Activated naive CD8-positive, alpha-beta T cell treated with anti-CD3 and anti-CD28 coated beads, Interleukin-2, amount 10 ng/mL, durations not matched to agents 7 days and 5 days (primary cell): ENCODE results near the gene VANGL2. TPM values are rescaled to one million over a fixed set of nuclear protein-coding genes. Genes with fewer than 3 reads are reported as not detected.

ENCODE experiments used
- ATAC-seq: fragments of 150-1000 bp; cut with Tn5 transposase; one replicate; pipeline ENCODE4 v1.10.0; 2021; ENCODE audit warnings: low read depth, moderate library complexity
- POLR2A ChIA-PET: fragments of 350-600 bp; sonication (Branson Sonifier 250); formaldehyde crosslinking; loops from one replicate; lab custom pipeline; 2021; ENCODE audit warnings: antibody characterized with exemption; lab: Charles Lee
- DNase-seq: peaks from one replicate; pipeline ENCODE4 v3.0.0; 2021
- H3K27ac Mint-ChIP-seq: one replicate; pipeline ENCODE4 v1.8.0; 2022; ENCODE audit warnings: mild to moderate bottlenecking, mixed read lengths
- H3K27me3 Mint-ChIP-seq: one replicate; pipeline ENCODE4 v1.8.0; 2022; ENCODE audit warnings: mild to moderate bottlenecking, moderate library complexity, mixed read lengths
- H3K36me3 Mint-ChIP-seq: one replicate; pipeline ENCODE4 v1.8.0; 2021; ENCODE audit warnings: mild to moderate bottlenecking, mixed read lengths
- H3K4me1 Mint-ChIP-seq: one replicate; pipeline ENCODE4 v1.8.0; 2021; ENCODE audit warnings: mixed read lengths
- H3K4me3 Mint-ChIP-seq: one replicate; pipeline ENCODE4 v1.8.0; 2022; ENCODE audit warnings: mild to moderate bottlenecking, moderate library complexity, mixed read lengths
- H3K9me3 Mint-ChIP-seq: one replicate; pipeline ENCODE4 v1.8.0; 2021; ENCODE audit warnings: mixed read lengths
- total RNA-seq, 2 experiments: library from RNA; stranded (reverse); gene quantifications; one replicate each; pipeline ENCODE4 v1.2.3, GENCODE V29; 2021

The VANGL2 gene
- total RNA-seq, 2 experiments from 2014 or later = 0.06 to 0.34 TPM

GRCh38 chr1:160403244-160403643 is 2.9 kb downstream of the VANGL2 start:
- POLR2A ChIA-PET = no interaction called here
- H3K9me3 Mint-ChIP-seq = no peaks in the 10 kb centered on the region
- ATAC-seq (no peak), DNase-seq (no peak)
- H3K36me3 Mint-ChIP-seq = no peaks in the 10 kb centered on the region
- no peak overlapping the region for H3K27ac Mint-ChIP-seq
- H3K4me3 Mint-ChIP-seq = no peak overlapping the region
- peaks cover 2% of the 10 kb centered on the region for H3K4me1 Mint-ChIP-seq
- peaks cover 31% of the 10 kb centered on the region for H3K27me3 Mint-ChIP-seq

DNA sequence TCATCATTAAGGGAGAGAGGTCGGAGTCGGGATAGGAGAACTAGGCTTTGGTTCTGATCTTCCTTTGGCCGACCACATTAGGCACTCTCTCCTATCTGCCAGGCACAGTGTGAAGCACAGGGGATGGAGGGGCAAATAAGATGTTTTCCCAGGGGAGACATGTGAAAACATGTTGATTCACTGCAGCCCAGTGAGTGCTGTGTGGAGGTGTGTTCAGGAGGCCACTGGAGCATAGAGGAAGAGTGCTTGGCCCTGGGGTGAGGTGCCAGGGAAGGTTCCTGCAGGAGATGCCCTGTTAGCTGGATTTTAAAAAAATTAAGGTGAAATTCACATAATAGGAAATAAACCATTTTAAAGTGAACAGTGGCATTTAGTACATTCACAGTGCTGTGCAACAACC is 3.7 kb downstream of the VANGL2 start:
- Mint-ChIP-seq H3K4me3 (no peak overlapping the region), H3K27me3 (peaks cover 31% of the 10 kb centered on the region), H3K27ac (no peak overlapping the region), H3K36me3 (no peaks in the 10 kb centered on the region), H3K9me3 (no peaks in the 10 kb centered on the region), H3K4me1 (peaks cover 2% of the 10 kb centered on the region)
- POLR2A ChIA-PET = no interaction called here
- DNase-seq = no peak
- no peak for ATAC-seq

- no peak overlapping the region for H3K27ac Mint-ChIP-seq
- ATAC-seq (no peak), DNase-seq (no peak)
- no peaks in the 10 kb centered on the region for H3K36me3 Mint-ChIP-seq
- no peaks in the 10 kb centered on the region for H3K9me3 Mint-ChIP-seq
- POLR2A ChIA-PET = no interaction called here
- no peak overlapping the region for H3K4me3 Mint-ChIP-seq
- peaks cover 31% of the 10 kb centered on the region for H3K27me3 Mint-ChIP-seq
- H3K4me1 Mint-ChIP-seq = peaks cover 2% of the 10 kb centered on the region
Observed at GRCh38 chr1:160405331-160405877, 5.0 kb downstream of the VANGL2 start.

DNA sequence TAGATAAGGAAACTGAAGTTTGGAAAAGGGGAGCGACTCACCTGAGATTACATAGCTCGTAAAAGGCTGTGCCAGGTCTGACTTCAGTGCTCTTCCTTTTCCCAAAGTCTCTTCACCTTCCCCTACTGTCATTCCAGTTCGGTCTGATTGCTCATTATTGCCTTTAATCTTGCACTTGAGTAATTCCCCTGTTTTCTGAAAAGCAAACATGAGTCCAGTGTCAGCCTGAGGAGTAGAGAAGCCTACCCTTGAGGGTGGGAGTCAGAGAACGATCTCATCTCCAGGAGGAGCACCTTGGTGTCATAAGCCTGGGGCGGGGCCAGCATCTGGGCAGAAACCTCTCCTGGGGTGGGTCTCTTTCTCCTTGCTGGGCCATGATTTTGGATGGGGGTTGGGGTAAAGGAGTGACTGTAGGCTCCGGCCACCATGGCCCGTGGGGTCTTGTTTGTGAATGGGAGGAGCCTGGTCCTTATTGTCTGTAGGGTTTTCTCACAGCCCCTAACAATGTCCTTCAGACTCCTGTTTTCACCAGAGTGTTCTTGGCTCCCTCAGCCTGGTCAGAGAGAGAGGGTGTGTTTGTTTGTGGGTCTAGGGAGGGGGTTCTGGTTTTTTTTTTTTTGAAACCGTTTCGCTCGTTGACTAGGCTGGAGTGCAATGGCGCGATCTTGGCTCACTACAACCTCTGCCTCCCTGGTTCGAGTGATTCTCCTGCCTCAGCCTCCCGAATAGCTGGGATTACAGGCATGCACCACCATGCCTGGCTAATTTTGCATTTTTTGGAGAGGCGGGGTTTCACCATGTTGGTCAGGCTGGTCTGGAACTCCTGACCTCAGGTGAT is 6.0 kb downstream of the VANGL2 start:
- no peak overlapping the region for H3K4me3 Mint-ChIP-seq
- no peak overlapping the region for H3K27ac Mint-ChIP-seq
- no peaks in the 10 kb centered on the region for H3K9me3 Mint-ChIP-seq
- peaks cover 2% of the 10 kb centered on the region for H3K4me1 Mint-ChIP-seq
- no peak for DNase-seq
- ATAC-seq = no peak
- POLR2A ChIA-PET = no interaction called here
- H3K27me3 Mint-ChIP-seq = peaks cover 27% of the 10 kb centered on the region
- H3K36me3 Mint-ChIP-seq = no peaks in the 10 kb centered on the region

- DNase-seq (no peak), ATAC-seq (no peak)
- no peaks in the 10 kb centered on the region for H3K36me3 Mint-ChIP-seq
- no peaks in the 10 kb centered on the region for H3K9me3 Mint-ChIP-seq
- H3K27ac Mint-ChIP-seq = no peak overlapping the region
- POLR2A ChIA-PET = interaction anchor here (1.3 kb wide), 1 partner anchor 10 kb away, joined by 4 read pairs; no protein-coding TSS in a partner anchor
- H3K4me3 Mint-ChIP-seq = no peak overlapping the region
- H3K4me1 Mint-ChIP-seq = no peaks in the 10 kb centered on the region
- H3K27me3 Mint-ChIP-seq = peaks cover 12% of the 10 kb centered on the region
Observed at GRCh38 chr1:160407839-160408801, 7.8 kb downstream of the VANGL2 start.

- H3K36me3 Mint-ChIP-seq = no peaks in the 10 kb centered on the region
- no peak overlapping the region for H3K27ac Mint-ChIP-seq
- H3K27me3 Mint-ChIP-seq = peaks cover 10% of the 10 kb centered on the region
- no peak for ATAC-seq
- H3K4me3 Mint-ChIP-seq = no peak overlapping the region
- no peaks in the 10 kb centered on the region for H3K4me1 Mint-ChIP-seq
- POLR2A ChIA-PET = interaction anchor here (1.3 kb wide), 1 partner anchor 9 kb away, joined by 4 read pairs; no protein-coding TSS in a partner anchor
- DNase-seq = no peak
- H3K9me3 Mint-ChIP-seq = no peaks in the 10 kb centered on the region
Observed at GRCh38 chr1:160408864-160409263, 8.5 kb downstream of the VANGL2 start.

GRCh38 chr1:160409486-160409885 is 9.1 kb downstream of the VANGL2 start:
- Mint-ChIP-seq H3K27ac (no peak overlapping the region), H3K9me3 (no peaks in the 10 kb centered on the region), H3K4me3 (no peak overlapping the region), H3K36me3 (no peaks in the 10 kb centered on the region), H3K4me1 (no peaks in the 10 kb centered on the region), H3K27me3 (peaks cover 3% of the 10 kb centered on the region)
- ATAC-seq (no peak), DNase-seq (no peak)
- POLR2A ChIA-PET = no interaction called here

GRCh38 chr1:160410406-160411005 is 10.1 kb downstream of the VANGL2 start:
- Mint-ChIP-seq H3K36me3 (no peaks in the 10 kb centered on the region), H3K4me3 (no peak overlapping the region), H3K27ac (no peak overlapping the region), H3K27me3 (peaks cover 3% of the 10 kb centered on the region), H3K4me1 (peaks cover 2% of the 10 kb centered on the region), H3K9me3 (no peaks in the 10 kb centered on the region)
- ATAC-seq = no peak
- POLR2A ChIA-PET = no interaction called here
- DNase-seq = no peak

- H3K27ac Mint-ChIP-seq = no peak overlapping the region
- no peak for DNase-seq
- POLR2A ChIA-PET = no interaction called here
Observed at GRCh38 chr1:160411271-160412027, 11.1 kb downstream of the VANGL2 start.

DNA sequence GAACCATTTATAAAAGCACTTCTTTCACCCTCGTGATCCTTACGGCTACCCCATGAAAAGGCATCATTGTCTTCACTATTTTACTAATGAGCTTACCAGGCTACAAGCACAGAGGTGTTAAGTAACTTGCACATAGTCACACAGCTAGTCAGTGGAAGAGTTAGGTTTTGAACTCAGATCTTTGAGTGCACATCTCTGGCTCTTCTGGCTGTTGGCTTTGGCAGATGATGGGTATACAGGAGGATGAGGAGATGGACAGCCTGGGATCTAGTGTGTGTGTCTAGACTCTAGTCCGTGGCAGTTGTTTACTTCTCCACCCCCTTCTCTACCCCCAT is 11.6 kb downstream of the VANGL2 start:
- peaks cover 3% of the 10 kb centered on the region for H3K27me3 Mint-ChIP-seq
- ATAC-seq = no peak
- DNase-seq = no peak
- no peaks in the 10 kb centered on the region for H3K36me3 Mint-ChIP-seq
- H3K9me3 Mint-ChIP-seq = no peaks in the 10 kb centered on the region
- no peak overlapping the region for H3K4me3 Mint-ChIP-seq
- POLR2A ChIA-PET = no interaction called here
- no peak overlapping the region for H3K27ac Mint-ChIP-seq
- peaks cover 2% of the 10 kb centered on the region for H3K4me1 Mint-ChIP-seq

More at GRCh38 chr1:160411271-160412027, 11.1 kb downstream of the VANGL2 start:
- Mint-ChIP-seq H3K9me3 (no peaks in the 10 kb centered on the region), H3K27me3 (peaks cover 3% of the 10 kb centered on the region), H3K36me3 (no peaks in the 10 kb centered on the region), H3K4me3 (no peak overlapping the region), H3K4me1 (peaks cover 2% of the 10 kb centered on the region)
- no peak for ATAC-seq

GRCh38 chr1:160413716-160414115 is 13.4 kb downstream of the VANGL2 start:
- H3K4me3 Mint-ChIP-seq = no peak overlapping the region
- POLR2A ChIA-PET = no interaction called here
- H3K27me3 Mint-ChIP-seq = peaks cover 3% of the 10 kb centered on the region
- H3K27ac Mint-ChIP-seq = no peak overlapping the region
- no peak for DNase-seq
- no peak for ATAC-seq
- no peaks in the 10 kb centered on the region for H3K36me3 Mint-ChIP-seq
- peaks cover 2% of the 10 kb centered on the region for H3K4me1 Mint-ChIP-seq
- H3K9me3 Mint-ChIP-seq = no peaks in the 10 kb centered on the region

DNA sequence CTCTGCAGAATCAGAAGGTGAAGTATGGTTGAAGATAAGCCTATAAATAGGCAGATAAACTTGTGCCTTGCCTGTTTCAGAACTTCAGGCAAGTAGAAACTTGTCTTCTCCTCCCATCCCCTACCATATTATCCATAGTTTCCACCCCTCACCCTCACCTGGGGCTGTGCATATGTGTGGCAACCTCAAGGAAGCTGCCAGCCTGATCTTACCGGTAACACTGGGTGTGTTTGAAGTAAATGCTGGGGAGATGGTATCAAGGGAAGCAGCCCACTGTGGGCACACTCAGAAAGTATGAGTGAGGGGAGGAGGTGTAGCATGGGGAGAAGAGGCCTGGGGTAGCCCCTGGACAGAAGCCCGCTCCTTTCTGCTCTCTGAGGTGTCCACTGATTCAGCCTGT is 14.5 kb downstream of the VANGL2 start:
- peaks cover 2% of the 10 kb centered on the region for H3K4me1 Mint-ChIP-seq
- no peaks in the 10 kb centered on the region for H3K36me3 Mint-ChIP-seq
- H3K4me3 Mint-ChIP-seq = no peak overlapping the region
- ATAC-seq (no peak), DNase-seq (no peak)
- H3K27me3 Mint-ChIP-seq = peaks cover 3% of the 10 kb centered on the region
- no peak overlapping the region for H3K27ac Mint-ChIP-seq
- POLR2A ChIA-PET = no interaction called here
- no peaks in the 10 kb centered on the region for H3K9me3 Mint-ChIP-seq
